Ishikawa (cell line): ENCODE measurements around the gene SLC13A5.

ENCODE experiments used
- CEBPB ChIP-seq: IDR thresholded peaks from 2 replicates; pipeline ENCODE4 v1.6.1; 2012
- CREB1 ChIP-seq: IDR thresholded peaks from 2 replicates; pipeline ENCODE4 v1.6.1; 2012; ENCODE audit warnings: low read depth
- MAX ChIP-seq: IDR thresholded peaks from 2 replicates; pipeline ENCODE4 v1.6.1; 2012
- RAD21 ChIP-seq: IDR thresholded peaks from 2 replicates; pipeline ENCODE4 v1.6.1; 2012; ENCODE audit warnings: low read depth
- TAF1 ChIP-seq: IDR thresholded peaks from 2 replicates; pipeline ENCODE4 v1.6.1; 2012; ENCODE audit warnings: low read depth, mild to moderate bottlenecking
- ZBTB7A ChIP-seq: IDR thresholded peaks from 2 replicates; pipeline ENCODE4 v1.6.1; 2012; ENCODE audit warnings: low read depth

GRCh38 chr17:6648181-6648580 is 65.0 kb downstream of the SLC13A5 start:
- TF ChIP-seq RAD21 (no peak; the same call in 1 of the 2 replicates), ZBTB7A (no peak), CREB1 (no peak), CEBPB (no peak), TAF1 (no peak), MAX (no peak)
